Measurements from ENCODE around the gene KIZ.

KIZ gene

GRCh38 chr20:21146215-21146614 is 20.3 kb downstream of the KIZ start:
- TF ChIP-seq TAF1 (IDR thresholded peaks at IDR 0.05; ENCODE audit: borderline replicate concordance, insufficient read depth, low read length) (no peak), POLR2AphosphoS5 (IDR thresholded peaks at IDR 0.05; ENCODE audit: low read depth, low read length) (no peak)

GRCh38 chr20:21147593-21147992 is 21.7 kb downstream of the KIZ start:
- TF ChIP-seq FOXP2 (optimal IDR thresholded peaks at IDR 0.05; ENCODE audit: borderline replicate concordance, extremely low read depth, extremely low read length, insufficient read depth) (no peak), POLR2AphosphoS5 (IDR thresholded peaks at IDR 0.05; ENCODE audit: low read depth, low read length) (no peak), TAF1 (IDR thresholded peaks at IDR 0.05; ENCODE audit: borderline replicate concordance, insufficient read depth, low read length) (no peak), REST (IDR thresholded peaks at IDR 0.05; ENCODE audit: insufficient read depth in 1 of 2, low read depth in 2 of 2, low read length in 2 of 2) (no peak), SIN3A (IDR thresholded peaks at IDR 0.05; ENCODE audit: borderline replicate concordance, insufficient read depth, low read length) (no peak)

- TF ChIP-seq SIN3A (IDR thresholded peaks at IDR 0.05; ENCODE audit: borderline replicate concordance, insufficient read depth, low read length) (no peak), FOXP2 (optimal IDR thresholded peaks at IDR 0.05; ENCODE audit: borderline replicate concordance, extremely low read depth, extremely low read length, insufficient read depth) (no peak), REST (IDR thresholded peaks at IDR 0.05; ENCODE audit: insufficient read depth in 1 of 2, low read depth in 2 of 2, low read length in 2 of 2) (no peak), TAF1 (IDR thresholded peaks at IDR 0.05; ENCODE audit: borderline replicate concordance, insufficient read depth, low read length) (no peak), POLR2AphosphoS5 (IDR thresholded peaks at IDR 0.05; ENCODE audit: low read depth, low read length) (no peak)
These were observed 23.5 kb downstream of the KIZ start for GRCh38 chr20:21149344-21149743.

GRCh38 chr20:21151791-21152190 is 25.9 kb downstream of the KIZ start:
- TF ChIP-seq TAF1 (IDR thresholded peaks at IDR 0.05; ENCODE audit: borderline replicate concordance, insufficient read depth, low read length) (no peak), SIN3A (IDR thresholded peaks at IDR 0.05; ENCODE audit: borderline replicate concordance, insufficient read depth, low read length) (no peak), POLR2AphosphoS5 (IDR thresholded peaks at IDR 0.05; ENCODE audit: low read depth, low read length) (no peak), REST (IDR thresholded peaks at IDR 0.05; ENCODE audit: insufficient read depth in 1 of 2, low read depth in 2 of 2, low read length in 2 of 2) (no peak), FOXP2 (optimal IDR thresholded peaks at IDR 0.05; ENCODE audit: borderline replicate concordance, extremely low read depth, extremely low read length, insufficient read depth) (no peak)

- TF ChIP-seq REST (IDR thresholded peaks at IDR 0.05; ENCODE audit: insufficient read depth in 1 of 2, low read depth in 2 of 2, low read length in 2 of 2) = no peak
- TF ChIP-seq SIN3A (IDR thresholded peaks at IDR 0.05; ENCODE audit: borderline replicate concordance, insufficient read depth, low read length) = no peak
- no peak for TF ChIP-seq FOXP2 (optimal IDR thresholded peaks at IDR 0.05; ENCODE audit: borderline replicate concordance, extremely low read depth, extremely low read length, insufficient read depth)
- TF ChIP-seq POLR2AphosphoS5 (IDR thresholded peaks at IDR 0.05; ENCODE audit: low read depth, low read length) = no peak
- TF ChIP-seq TAF1 (IDR thresholded peaks at IDR 0.05; ENCODE audit: borderline replicate concordance, insufficient read depth, low read length) = no peak
These were observed 28.8 kb downstream of the KIZ start for GRCh38 chr20:21154692-21155091.

Measured in PFSK-1 (cell line).